Measurements from ENCODE around the gene C1orf74.

The C1orf74 gene

DNA sequence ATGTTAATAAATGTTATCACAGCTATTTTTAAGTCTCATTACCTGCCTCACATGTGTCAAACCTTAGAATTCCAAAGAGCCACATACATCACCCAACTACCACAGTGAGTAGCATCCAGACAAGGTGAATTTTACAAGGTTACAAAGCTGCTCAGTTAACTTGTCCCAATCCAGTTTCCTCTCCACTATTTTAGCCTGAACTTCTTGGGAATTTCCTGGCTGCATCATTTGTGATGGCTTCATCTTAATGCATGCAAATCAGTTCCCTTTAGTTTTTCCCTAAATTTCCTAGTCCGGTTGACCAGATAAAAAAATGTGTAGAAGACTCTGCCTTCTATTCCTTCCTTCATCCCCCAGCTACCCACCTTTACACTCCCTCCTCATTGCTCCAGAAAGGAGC, 29.1 kb downstream of the C1orf74 start:
- TF ChIP-seq, protein P1, sequence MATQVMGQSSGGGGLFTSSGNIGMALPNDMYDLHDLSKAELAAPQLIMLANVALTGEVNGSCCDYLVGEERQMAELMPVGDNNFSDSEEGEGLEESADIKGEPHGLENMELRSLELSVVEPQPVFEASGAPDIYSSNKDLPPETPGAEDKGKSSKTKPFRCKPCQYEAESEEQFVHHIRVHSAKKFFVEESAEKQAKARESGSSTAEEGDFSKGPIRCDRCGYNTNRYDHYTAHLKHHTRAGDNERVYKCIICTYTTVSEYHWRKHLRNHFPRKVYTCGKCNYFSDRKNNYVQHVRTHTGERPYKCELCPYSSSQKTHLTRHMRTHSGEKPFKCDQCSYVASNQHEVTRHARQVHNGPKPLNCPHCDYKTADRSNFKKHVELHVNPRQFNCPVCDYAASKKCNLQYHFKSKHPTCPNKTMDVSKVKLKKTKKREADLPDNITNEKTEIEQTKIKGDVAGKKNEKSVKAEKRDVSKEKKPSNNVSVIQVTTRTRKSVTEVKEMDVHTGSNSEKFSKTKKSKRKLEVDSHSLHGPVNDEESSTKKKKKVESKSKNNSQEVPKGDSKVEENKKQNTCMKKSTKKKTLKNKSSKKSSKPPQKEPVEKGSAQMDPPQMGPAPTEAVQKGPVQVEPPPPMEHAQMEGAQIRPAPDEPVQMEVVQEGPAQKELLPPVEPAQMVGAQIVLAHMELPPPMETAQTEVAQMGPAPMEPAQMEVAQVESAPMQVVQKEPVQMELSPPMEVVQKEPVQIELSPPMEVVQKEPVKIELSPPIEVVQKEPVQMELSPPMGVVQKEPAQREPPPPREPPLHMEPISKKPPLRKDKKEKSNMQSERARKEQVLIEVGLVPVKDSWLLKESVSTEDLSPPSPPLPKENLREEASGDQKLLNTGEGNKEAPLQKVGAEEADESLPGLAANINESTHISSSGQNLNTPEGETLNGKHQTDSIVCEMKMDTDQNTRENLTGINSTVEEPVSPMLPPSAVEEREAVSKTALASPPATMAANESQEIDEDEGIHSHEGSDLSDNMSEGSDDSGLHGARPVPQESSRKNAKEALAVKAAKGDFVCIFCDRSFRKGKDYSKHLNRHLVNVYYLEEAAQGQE (IDR thresholded peaks at IDR 0.05; ENCODE audit: insufficient replicate concordance, low read depth) = no peak
- no peak for TF ChIP-seq POLR2AphosphoS5 (IDR thresholded peaks at IDR 0.05; ENCODE audit: low read depth)
- no peak for TF ChIP-seq SPI1 (IDR thresholded peaks at IDR 0.05; ENCODE audit: borderline replicate concordance, low read depth)
- Histone ChIP-seq H3K27me3 (ENCODE audit: insufficient read depth, poor library complexity, severe bottlenecking) (no peaks in the 10 kb centered on the region), H3K27ac (replicated peaks) (peak overlapping the region; percentile 89), H3K4me3 (replicated peaks; ENCODE audit: insufficient read depth, low read length) (no peak overlapping the region)
- DNase-seq (ENCODE audit: low read depth in 1 of 2, low spot score in 1 of 2) = no peak

GRCh38 chr1:209752890-209753289, 31.5 kb downstream of the C1orf74 start:
- Histone ChIP-seq H3K27me3 (ENCODE audit: insufficient read depth, poor library complexity, severe bottlenecking) (no peaks in the 10 kb centered on the region), H3K4me3 (replicated peaks; ENCODE audit: insufficient read depth, low read length) (no peak overlapping the region), H3K27ac (replicated peaks) (no peak overlapping the region)
- no peak for TF ChIP-seq GABPA (IDR thresholded peaks at IDR 0.05; ENCODE audit: low read depth)
- TF ChIP-seq, protein P2, sequence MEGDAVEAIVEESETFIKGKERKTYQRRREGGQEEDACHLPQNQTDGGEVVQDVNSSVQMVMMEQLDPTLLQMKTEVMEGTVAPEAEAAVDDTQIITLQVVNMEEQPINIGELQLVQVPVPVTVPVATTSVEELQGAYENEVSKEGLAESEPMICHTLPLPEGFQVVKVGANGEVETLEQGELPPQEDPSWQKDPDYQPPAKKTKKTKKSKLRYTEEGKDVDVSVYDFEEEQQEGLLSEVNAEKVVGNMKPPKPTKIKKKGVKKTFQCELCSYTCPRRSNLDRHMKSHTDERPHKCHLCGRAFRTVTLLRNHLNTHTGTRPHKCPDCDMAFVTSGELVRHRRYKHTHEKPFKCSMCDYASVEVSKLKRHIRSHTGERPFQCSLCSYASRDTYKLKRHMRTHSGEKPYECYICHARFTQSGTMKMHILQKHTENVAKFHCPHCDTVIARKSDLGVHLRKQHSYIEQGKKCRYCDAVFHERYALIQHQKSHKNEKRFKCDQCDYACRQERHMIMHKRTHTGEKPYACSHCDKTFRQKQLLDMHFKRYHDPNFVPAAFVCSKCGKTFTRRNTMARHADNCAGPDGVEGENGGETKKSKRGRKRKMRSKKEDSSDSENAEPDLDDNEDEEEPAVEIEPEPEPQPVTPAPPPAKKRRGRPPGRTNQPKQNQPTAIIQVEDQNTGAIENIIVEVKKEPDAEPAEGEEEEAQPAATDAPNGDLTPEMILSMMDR (IDR thresholded peaks at IDR 0.05; ENCODE audit: insufficient read depth, low read length) = no peak
- TF ChIP-seq POLR2AphosphoS5 (IDR thresholded peaks at IDR 0.05; ENCODE audit: low read depth) = no peak
- no peak for TF ChIP-seq SPI1 (IDR thresholded peaks at IDR 0.05; ENCODE audit: borderline replicate concordance, low read depth)
- TF ChIP-seq, protein P1 (IDR thresholded peaks at IDR 0.05; ENCODE audit: insufficient replicate concordance, low read depth) = no peak
- no peak for DNase-seq (ENCODE audit: low read depth in 1 of 2, low spot score in 1 of 2)

DNA sequence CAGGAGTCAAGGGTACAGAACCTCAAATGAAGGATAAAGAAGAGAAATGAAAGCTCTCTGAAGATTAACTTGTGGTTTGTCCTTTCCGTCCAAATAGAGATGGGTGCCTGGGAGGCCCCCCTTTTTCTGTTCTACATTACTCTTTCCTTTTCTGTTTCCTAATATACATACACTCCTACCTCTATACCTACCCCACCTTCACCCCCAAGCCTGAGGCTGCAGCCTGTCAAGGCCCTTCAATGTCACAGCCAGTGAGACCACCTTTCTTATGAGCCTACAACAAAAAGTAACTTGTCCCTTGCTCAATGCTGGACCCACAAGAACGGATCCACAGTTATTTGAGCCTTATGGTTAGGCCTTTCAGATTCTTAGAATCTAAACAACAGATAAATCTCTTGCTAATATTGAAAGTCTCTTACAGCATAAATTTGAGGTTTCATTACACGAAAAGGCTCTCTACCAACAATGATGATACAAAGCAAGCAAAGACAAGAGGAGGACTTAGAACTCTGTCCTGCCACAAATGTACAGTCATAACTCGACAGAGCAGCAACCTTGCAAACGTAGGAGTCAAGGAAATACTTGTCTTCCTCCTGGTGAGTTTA, 32.6 kb downstream of the C1orf74 start:
- peak overlapping the region; percentile 14; the same call in 1 of the 2 replicates for H3K27ac ChIP-seq (replicated peaks)

More for the DNA sequence above, 32.6 kb downstream of the C1orf74 start:
- H3K4me3 ChIP-seq (replicated peaks; ENCODE audit: insufficient read depth, low read length) = no peak overlapping the region
- H3K27me3 ChIP-seq (ENCODE audit: insufficient read depth, poor library complexity, severe bottlenecking) = no peaks in the 10 kb centered on the region
- TF ChIP-seq GABPA (IDR thresholded peaks at IDR 0.05; ENCODE audit: low read depth) (no peak), SPI1 (IDR thresholded peaks at IDR 0.05; ENCODE audit: borderline replicate concordance, low read depth) (no peak), POLR2AphosphoS5 (IDR thresholded peaks at IDR 0.05; ENCODE audit: low read depth) (no peak)
- TF ChIP-seq, protein P1 (IDR thresholded peaks at IDR 0.05; ENCODE audit: insufficient replicate concordance, low read depth) = no peak
- TF ChIP-seq, protein P2 (IDR thresholded peaks at IDR 0.05; ENCODE audit: insufficient read depth, low read length) = no peak
- no peak for DNase-seq (ENCODE audit: low read depth in 1 of 2, low spot score in 1 of 2)

All from HL-60 (cell line).